WTC11 (cell line): ENCODE data around the gene RFX3.

Source experiments
- CBFB ChIP-seq: sonication (generic); formaldehyde crosslinking; IDR thresholded peaks from 2 replicates; pipeline ENCODE4 v1.8.1; 2022; ENCODE audit warnings: mild to moderate bottlenecking, low read depth, missing genetic modification reagents
- CREM ChIP-seq: sonication (generic); formaldehyde crosslinking; IDR thresholded peaks from 2 replicates; pipeline ENCODE4 v1.8.1; 2022; ENCODE audit warnings: mild to moderate bottlenecking, missing genetic modification reagents, moderate library complexity
- EMX1 ChIP-seq: fragments of 250-450 bp; sonication (Bioruptor Pico); IDR thresholded peaks from 2 replicates; pipeline ENCODE4 v1.8.0; 2021; ENCODE audit warnings: mild to moderate bottlenecking
- JUN ChIP-seq: sonication (generic); formaldehyde crosslinking; IDR thresholded peaks from 2 replicates; pipeline ENCODE4 v1.8.0; 2023; ENCODE audit warnings: mild to moderate bottlenecking, missing genetic modification reagents
- KAT7 ChIP-seq: sonication (generic); formaldehyde crosslinking; IDR thresholded peaks from 2 replicates; pipeline ENCODE4 v1.8.1; 2023; ENCODE audit warnings: missing genetic modification reagents, mild to moderate bottlenecking, borderline replicate concordance
- NR2C2 ChIP-seq: sonication (generic); formaldehyde crosslinking; IDR thresholded peaks from 2 replicates; pipeline ENCODE4 v1.8.0; 2022; ENCODE audit warnings: mild to moderate bottlenecking, missing genetic modification reagents
- TF ChIP-seq, protein P1 (sequence below): fragments of 250-450 bp; sonication (Bioruptor Pico); IDR thresholded peaks from 2 replicates; pipeline ENCODE4 v1.9.0; 2021; ENCODE audit warnings: mild to moderate bottlenecking
- TF ChIP-seq, protein P2 (sequence below): fragments of 200-600 bp; IDR thresholded peaks from 2 replicates; pipeline ENCODE4 v1.8.0; 2022; ENCODE audit warnings: antibody characterized with exemption
- TF ChIP-seq, protein P3 (sequence below): sonication (generic); formaldehyde crosslinking; IDR thresholded peaks from 2 replicates; pipeline ENCODE4 v1.8.1; 2023; ENCODE audit warnings: mild to moderate bottlenecking, missing genetic modification reagents, moderate library complexity
- TF ChIP-seq, protein P4 (sequence below): fragments of 250-450 bp; sonication (Bioruptor Pico); IDR thresholded peaks from 2 replicates; pipeline ENCODE4 v1.8.0; 2021; ENCODE audit warnings: mild to moderate bottlenecking
- TF ChIP-seq, protein P5 (sequence below): sonication (generic); formaldehyde crosslinking; IDR thresholded peaks from 2 replicates; pipeline ENCODE4 v1.8.0; 2022; ENCODE audit warnings: mild to moderate bottlenecking, missing genetic modification reagents
- TF ChIP-seq, protein P6 (sequence below): sonication (generic); formaldehyde crosslinking; IDR thresholded peaks from 2 replicates; pipeline ENCODE4 v1.8.1; 2023; ENCODE audit warnings: mild to moderate bottlenecking, missing genetic modification reagents
- TF ChIP-seq, protein P7 (sequence below): sonication (generic); formaldehyde crosslinking; IDR thresholded peaks from 2 replicates; pipeline ENCODE4 v1.8.0; 2022; ENCODE audit warnings: missing genetic modification reagents
- TF ChIP-seq, protein P8 (sequence below): sonication (generic); formaldehyde crosslinking; IDR thresholded peaks from 2 replicates; pipeline ENCODE4 v1.8.0; 2022; ENCODE audit warnings: mild to moderate bottlenecking, missing genetic modification reagents

DNA sequence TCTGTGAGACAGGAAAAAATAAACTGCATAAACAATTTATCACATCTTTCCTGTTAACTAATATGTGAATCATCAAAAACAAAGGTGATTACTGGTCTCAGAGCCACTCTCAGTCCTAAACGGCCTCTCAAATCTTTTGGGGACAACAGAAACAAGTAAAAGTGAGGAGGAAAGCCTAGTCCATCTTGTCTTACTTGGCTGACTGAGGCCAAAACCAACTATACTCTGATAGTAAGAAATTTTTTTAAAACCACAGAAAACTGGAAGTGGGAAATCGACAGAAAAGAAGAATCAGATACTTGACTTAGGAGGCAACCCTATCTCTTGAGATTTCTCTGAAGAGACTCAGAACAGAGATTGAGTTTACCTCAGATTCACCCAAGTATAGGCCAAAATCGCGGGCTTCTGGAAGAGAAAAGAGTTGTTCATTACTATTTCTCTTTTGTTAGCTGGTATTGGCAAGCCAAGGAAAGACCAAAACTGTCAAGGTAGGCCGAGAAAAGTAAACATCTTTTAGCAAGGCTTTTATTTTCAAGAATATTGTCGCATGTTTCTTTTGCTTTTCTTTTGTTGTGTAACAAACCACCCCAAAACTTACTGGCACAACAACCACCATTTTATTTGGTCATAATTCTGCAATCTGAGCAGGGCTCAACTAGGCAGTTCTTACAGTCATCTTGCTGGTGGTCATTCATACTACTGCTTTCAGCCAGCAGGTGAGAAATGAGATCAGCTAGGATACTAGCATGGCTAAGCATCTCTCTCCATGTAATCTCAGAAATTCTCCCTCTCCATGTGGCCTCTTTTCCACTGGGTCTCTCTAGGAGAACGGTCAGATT, 46.1 kb downstream of the RFX3 start:
- TF ChIP-seq CBFB (CRISPR knock-in tag) (no peak), NR2C2 (CRISPR knock-in tag) (no peak), EMX1 (CRISPR knock-in tag) (no peak), KAT7 (CRISPR knock-in tag) (no peak), CREM (CRISPR knock-in tag) (no peak), JUN (CRISPR knock-in tag) (no peak)
- TF ChIP-seq, protein P1, sequence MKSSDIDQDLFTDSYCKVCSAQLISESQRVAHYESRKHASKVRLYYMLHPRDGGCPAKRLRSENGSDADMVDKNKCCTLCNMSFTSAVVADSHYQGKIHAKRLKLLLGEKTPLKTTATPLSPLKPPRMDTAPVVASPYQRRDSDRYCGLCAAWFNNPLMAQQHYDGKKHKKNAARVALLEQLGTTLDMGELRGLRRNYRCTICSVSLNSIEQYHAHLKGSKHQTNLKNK (CRISPR knock-in tag): no peak
- TF ChIP-seq, protein P2, sequence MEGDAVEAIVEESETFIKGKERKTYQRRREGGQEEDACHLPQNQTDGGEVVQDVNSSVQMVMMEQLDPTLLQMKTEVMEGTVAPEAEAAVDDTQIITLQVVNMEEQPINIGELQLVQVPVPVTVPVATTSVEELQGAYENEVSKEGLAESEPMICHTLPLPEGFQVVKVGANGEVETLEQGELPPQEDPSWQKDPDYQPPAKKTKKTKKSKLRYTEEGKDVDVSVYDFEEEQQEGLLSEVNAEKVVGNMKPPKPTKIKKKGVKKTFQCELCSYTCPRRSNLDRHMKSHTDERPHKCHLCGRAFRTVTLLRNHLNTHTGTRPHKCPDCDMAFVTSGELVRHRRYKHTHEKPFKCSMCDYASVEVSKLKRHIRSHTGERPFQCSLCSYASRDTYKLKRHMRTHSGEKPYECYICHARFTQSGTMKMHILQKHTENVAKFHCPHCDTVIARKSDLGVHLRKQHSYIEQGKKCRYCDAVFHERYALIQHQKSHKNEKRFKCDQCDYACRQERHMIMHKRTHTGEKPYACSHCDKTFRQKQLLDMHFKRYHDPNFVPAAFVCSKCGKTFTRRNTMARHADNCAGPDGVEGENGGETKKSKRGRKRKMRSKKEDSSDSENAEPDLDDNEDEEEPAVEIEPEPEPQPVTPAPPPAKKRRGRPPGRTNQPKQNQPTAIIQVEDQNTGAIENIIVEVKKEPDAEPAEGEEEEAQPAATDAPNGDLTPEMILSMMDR: no peak
- TF ChIP-seq, protein P3, sequence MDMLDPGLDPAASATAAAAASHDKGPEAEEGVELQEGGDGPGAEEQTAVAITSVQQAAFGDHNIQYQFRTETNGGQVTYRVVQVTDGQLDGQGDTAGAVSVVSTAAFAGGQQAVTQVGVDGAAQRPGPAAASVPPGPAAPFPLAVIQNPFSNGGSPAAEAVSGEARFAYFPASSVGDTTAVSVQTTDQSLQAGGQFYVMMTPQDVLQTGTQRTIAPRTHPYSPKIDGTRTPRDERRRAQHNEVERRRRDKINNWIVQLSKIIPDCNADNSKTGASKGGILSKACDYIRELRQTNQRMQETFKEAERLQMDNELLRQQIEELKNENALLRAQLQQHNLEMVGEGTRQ (CRISPR knock-in tag): no peak
- TF ChIP-seq, protein P4, sequence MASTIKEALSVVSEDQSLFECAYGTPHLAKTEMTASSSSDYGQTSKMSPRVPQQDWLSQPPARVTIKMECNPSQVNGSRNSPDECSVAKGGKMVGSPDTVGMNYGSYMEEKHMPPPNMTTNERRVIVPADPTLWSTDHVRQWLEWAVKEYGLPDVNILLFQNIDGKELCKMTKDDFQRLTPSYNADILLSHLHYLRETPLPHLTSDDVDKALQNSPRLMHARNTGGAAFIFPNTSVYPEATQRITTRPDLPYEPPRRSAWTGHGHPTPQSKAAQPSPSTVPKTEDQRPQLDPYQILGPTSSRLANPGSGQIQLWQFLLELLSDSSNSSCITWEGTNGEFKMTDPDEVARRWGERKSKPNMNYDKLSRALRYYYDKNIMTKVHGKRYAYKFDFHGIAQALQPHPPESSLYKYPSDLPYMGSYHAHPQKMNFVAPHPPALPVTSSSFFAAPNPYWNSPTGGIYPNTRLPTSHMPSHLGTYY (CRISPR knock-in tag): no peak
- TF ChIP-seq, protein P5, sequence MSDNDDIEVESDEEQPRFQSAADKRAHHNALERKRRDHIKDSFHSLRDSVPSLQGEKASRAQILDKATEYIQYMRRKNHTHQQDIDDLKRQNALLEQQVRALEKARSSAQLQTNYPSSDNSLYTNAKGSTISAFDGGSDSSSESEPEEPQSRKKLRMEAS: no peak
- TF ChIP-seq, protein P6, sequence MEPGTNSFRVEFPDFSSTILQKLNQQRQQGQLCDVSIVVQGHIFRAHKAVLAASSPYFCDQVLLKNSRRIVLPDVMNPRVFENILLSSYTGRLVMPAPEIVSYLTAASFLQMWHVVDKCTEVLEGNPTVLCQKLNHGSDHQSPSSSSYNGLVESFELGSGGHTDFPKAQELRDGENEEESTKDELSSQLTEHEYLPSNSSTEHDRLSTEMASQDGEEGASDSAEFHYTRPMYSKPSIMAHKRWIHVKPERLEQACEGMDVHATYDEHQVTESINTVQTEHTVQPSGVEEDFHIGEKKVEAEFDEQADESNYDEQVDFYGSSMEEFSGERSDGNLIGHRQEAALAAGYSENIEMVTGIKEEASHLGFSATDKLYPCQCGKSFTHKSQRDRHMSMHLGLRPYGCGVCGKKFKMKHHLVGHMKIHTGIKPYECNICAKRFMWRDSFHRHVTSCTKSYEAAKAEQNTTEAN (CRISPR knock-in tag): no peak
- TF ChIP-seq, protein P7, sequence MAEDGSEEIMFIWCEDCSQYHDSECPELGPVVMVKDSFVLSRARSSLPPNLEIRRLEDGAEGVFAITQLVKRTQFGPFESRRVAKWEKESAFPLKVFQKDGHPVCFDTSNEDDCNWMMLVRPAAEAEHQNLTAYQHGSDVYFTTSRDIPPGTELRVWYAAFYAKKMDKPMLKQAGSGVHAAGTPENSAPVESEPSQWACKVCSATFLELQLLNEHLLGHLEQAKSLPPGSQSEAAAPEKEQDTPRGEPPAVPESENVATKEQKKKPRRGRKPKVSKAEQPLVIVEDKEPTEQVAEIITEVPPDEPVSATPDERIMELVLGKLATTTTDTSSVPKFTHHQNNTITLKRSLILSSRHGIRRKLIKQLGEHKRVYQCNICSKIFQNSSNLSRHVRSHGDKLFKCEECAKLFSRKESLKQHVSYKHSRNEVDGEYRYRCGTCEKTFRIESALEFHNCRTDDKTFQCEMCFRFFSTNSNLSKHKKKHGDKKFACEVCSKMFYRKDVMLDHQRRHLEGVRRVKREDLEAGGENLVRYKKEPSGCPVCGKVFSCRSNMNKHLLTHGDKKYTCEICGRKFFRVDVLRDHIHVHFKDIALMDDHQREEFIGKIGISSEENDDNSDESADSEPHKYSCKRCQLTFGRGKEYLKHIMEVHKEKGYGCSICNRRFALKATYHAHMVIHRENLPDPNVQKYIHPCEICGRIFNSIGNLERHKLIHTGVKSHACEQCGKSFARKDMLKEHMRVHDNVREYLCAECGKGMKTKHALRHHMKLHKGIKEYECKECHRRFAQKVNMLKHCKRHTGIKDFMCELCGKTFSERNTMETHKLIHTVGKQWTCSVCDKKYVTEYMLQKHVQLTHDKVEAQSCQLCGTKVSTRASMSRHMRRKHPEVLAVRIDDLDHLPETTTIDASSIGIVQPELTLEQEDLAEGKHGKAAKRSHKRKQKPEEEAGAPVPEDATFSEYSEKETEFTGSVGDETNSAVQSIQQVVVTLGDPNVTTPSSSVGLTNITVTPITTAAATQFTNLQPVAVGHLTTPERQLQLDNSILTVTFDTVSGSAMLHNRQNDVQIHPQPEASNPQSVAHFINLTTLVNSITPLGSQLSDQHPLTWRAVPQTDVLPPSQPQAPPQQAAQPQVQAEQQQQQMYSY (CRISPR knock-in tag): no peak
- TF ChIP-seq, protein P8, sequence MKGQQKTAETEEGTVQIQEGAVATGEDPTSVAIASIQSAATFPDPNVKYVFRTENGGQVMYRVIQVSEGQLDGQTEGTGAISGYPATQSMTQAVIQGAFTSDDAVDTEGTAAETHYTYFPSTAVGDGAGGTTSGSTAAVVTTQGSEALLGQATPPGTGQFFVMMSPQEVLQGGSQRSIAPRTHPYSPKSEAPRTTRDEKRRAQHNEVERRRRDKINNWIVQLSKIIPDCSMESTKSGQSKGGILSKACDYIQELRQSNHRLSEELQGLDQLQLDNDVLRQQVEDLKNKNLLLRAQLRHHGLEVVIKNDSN (CRISPR knock-in tag): no peak
